ENCODE results near the gene PRKG1.

PRKG1 gene

GRCh38 chr10:52129410-52130178, 1055.3 kb downstream of the PRKG1 start:
- Histone ChIP-seq H2BK15ac (replicated peaks; ENCODE audit: low read depth) (no peak overlapping the region), H4K5ac (ENCODE audit: low read length) (no peak overlapping the region), H3K4me2 (ENCODE audit: low read length) (no peak overlapping the region), H3K4me1 (ENCODE audit: control insufficient read depth, low read depth, low read length) (no peaks in the 10 kb centered on the region), H3K27me3 (ENCODE audit: insufficient read depth, low read length, poor library complexity) (no peaks in the 10 kb centered on the region), H3K18ac (ENCODE audit: low read length) (no peak overlapping the region), H2BK120ac (ENCODE audit: low read depth, low read length) (no peak overlapping the region), H3K56ac (ENCODE audit: low read length) (no peak overlapping the region), H3K4ac (ENCODE audit: low read depth, low read length) (no peak overlapping the region), H3K79me1 (ENCODE audit: low read length) (no peaks in the 10 kb centered on the region), H3K36me3 (ENCODE audit: control insufficient read depth, insufficient read depth, low read length) (no peaks in the 10 kb centered on the region), H3K23ac (ENCODE audit: low read length) (no peak overlapping the region), H4K8ac (ENCODE audit: low read depth, low read length) (no peak overlapping the region), H3K79me2 (ENCODE audit: control insufficient read depth, insufficient read depth, low read length) (no peaks in the 10 kb centered on the region), H2AK5ac (ENCODE audit: low read length) (no peak overlapping the region), H3K4me3 (ENCODE audit: low read length) (no peak overlapping the region), H2BK5ac (ENCODE audit: low read length) (no peak overlapping the region), H3K27ac (ENCODE audit: low read depth, low read length) (no peak overlapping the region), H3K9ac (ENCODE audit: low read length) (no peak overlapping the region)
- DNase-seq = no peak
- WGBS (ENCODE audit: extremely low coverage, insufficient coverage, low lambda C conversion rate) = no CpG with 5 or more reads among the region's 3 CpGs

GRCh38 chr10:52135101-52135500, 1060.8 kb downstream of the PRKG1 start:
- Histone ChIP-seq H3K4me1 (ENCODE audit: control insufficient read depth, low read depth, low read length) (no peaks in the 10 kb centered on the region), H3K56ac (ENCODE audit: low read length) (no peak overlapping the region), H3K27ac (ENCODE audit: low read depth, low read length) (no peak overlapping the region), H3K18ac (ENCODE audit: low read length) (no peak overlapping the region), H3K79me1 (ENCODE audit: low read length) (no peaks in the 10 kb centered on the region), H3K4me2 (ENCODE audit: low read length) (no peak overlapping the region), H3K9ac (ENCODE audit: low read length) (no peak overlapping the region), H3K36me3 (ENCODE audit: control insufficient read depth, insufficient read depth, low read length) (no peaks in the 10 kb centered on the region), H3K4me3 (ENCODE audit: low read length) (no peak overlapping the region), H4K8ac (ENCODE audit: low read depth, low read length) (no peak overlapping the region), H2BK5ac (ENCODE audit: low read length) (no peak overlapping the region), H3K23ac (ENCODE audit: low read length) (no peak overlapping the region), H3K79me2 (ENCODE audit: control insufficient read depth, insufficient read depth, low read length) (no peaks in the 10 kb centered on the region), H2BK120ac (ENCODE audit: low read depth, low read length) (no peak overlapping the region), H4K5ac (ENCODE audit: low read length) (no peak overlapping the region), H3K4ac (ENCODE audit: low read depth, low read length) (no peak overlapping the region), H3K27me3 (ENCODE audit: insufficient read depth, low read length, poor library complexity) (no peaks in the 10 kb centered on the region), H2BK15ac (replicated peaks; ENCODE audit: low read depth) (no peak overlapping the region), H2AK5ac (ENCODE audit: low read length) (no peak overlapping the region)
- DNase-seq = no peak
- 100% methylated on average over 1 of the region's 2 CpGs for WGBS (ENCODE audit: extremely low coverage, insufficient coverage, low lambda C conversion rate)

- H2BK15ac ChIP-seq (replicated peaks; ENCODE audit: low read depth) = no peak overlapping the region
- H3K4me3 ChIP-seq (ENCODE audit: low read length) = no peak overlapping the region
- no peak overlapping the region for H3K4me2 ChIP-seq (ENCODE audit: low read length)
- H2BK120ac ChIP-seq (ENCODE audit: low read depth, low read length) = no peak overlapping the region
- no peak overlapping the region for H3K23ac ChIP-seq (ENCODE audit: low read length)
- no peaks in the 10 kb centered on the region for H3K27me3 ChIP-seq (ENCODE audit: insufficient read depth, low read length, poor library complexity)
- no peaks in the 10 kb centered on the region for H3K79me2 ChIP-seq (ENCODE audit: control insufficient read depth, insufficient read depth, low read length)
- no peaks in the 10 kb centered on the region for H3K36me3 ChIP-seq (ENCODE audit: control insufficient read depth, insufficient read depth, low read length)
- no peak overlapping the region for H3K56ac ChIP-seq (ENCODE audit: low read length)
- H2BK5ac ChIP-seq (ENCODE audit: low read length) = no peak overlapping the region
- H4K5ac ChIP-seq (ENCODE audit: low read length) = no peak overlapping the region
- no peak overlapping the region for H3K4ac ChIP-seq (ENCODE audit: low read depth, low read length)
- H4K8ac ChIP-seq (ENCODE audit: low read depth, low read length) = no peak overlapping the region
- no peak overlapping the region for H3K9ac ChIP-seq (ENCODE audit: low read length)
- no peaks in the 10 kb centered on the region for H3K79me1 ChIP-seq (ENCODE audit: low read length)
- WGBS (ENCODE audit: extremely low coverage, insufficient coverage, low lambda C conversion rate) = no CpG with 5 or more reads among the region's 2 CpGs
- no peak overlapping the region for H3K18ac ChIP-seq (ENCODE audit: low read length)
- H3K4me1 ChIP-seq (ENCODE audit: control insufficient read depth, low read depth, low read length) = no peaks in the 10 kb centered on the region
- H3K27ac ChIP-seq (ENCODE audit: low read depth, low read length) = no peak overlapping the region
- DNase-seq = no peak
- no peak overlapping the region for H2AK5ac ChIP-seq (ENCODE audit: low read length)
These were observed 1062.6 kb downstream of the PRKG1 start for GRCh38 chr10:52136921-52137320.

GRCh38 chr10:52143338-52143737, 1069.1 kb downstream of the PRKG1 start:
- no peak overlapping the region for H3K9ac ChIP-seq (ENCODE audit: low read length)
- no peaks in the 10 kb centered on the region for H3K79me2 ChIP-seq (ENCODE audit: control insufficient read depth, insufficient read depth, low read length)
- H4K8ac ChIP-seq (ENCODE audit: low read depth, low read length) = no peak overlapping the region
- WGBS (ENCODE audit: extremely low coverage, insufficient coverage, low lambda C conversion rate) = no CpG with 5 or more reads among the region's 1 CpG
- H3K4me2 ChIP-seq (ENCODE audit: low read length) = no peak overlapping the region
- H3K4me1 ChIP-seq (ENCODE audit: control insufficient read depth, low read depth, low read length) = no peaks in the 10 kb centered on the region
- H3K4ac ChIP-seq (ENCODE audit: low read depth, low read length) = no peak overlapping the region
- no peak overlapping the region for H3K4me3 ChIP-seq (ENCODE audit: low read length)
- no peaks in the 10 kb centered on the region for H3K79me1 ChIP-seq (ENCODE audit: low read length)
- H3K56ac ChIP-seq (ENCODE audit: low read length) = no peak overlapping the region
- no peak overlapping the region for H2BK15ac ChIP-seq (replicated peaks; ENCODE audit: low read depth)
- H3K18ac ChIP-seq (ENCODE audit: low read length) = no peak overlapping the region
- no peak overlapping the region for H3K23ac ChIP-seq (ENCODE audit: low read length)
- peak; percentile 5 for DNase-seq
- H3K36me3 ChIP-seq (ENCODE audit: control insufficient read depth, insufficient read depth, low read length) = no peaks in the 10 kb centered on the region
- H2BK120ac ChIP-seq (ENCODE audit: low read depth, low read length) = no peak overlapping the region
- peak overlapping the region; percentile 22 for H3K27ac ChIP-seq (ENCODE audit: low read depth, low read length)
- no peak overlapping the region for H4K5ac ChIP-seq (ENCODE audit: low read length)
- H3K27me3 ChIP-seq (ENCODE audit: insufficient read depth, low read length, poor library complexity) = no peaks in the 10 kb centered on the region
- H2AK5ac ChIP-seq (ENCODE audit: low read length) = no peak overlapping the region
- no peak overlapping the region for H2BK5ac ChIP-seq (ENCODE audit: low read length)

- Histone ChIP-seq H3K4ac (ENCODE audit: low read depth, low read length) (no peak overlapping the region), H2BK5ac (ENCODE audit: low read length) (no peak overlapping the region), H3K27ac (ENCODE audit: low read depth, low read length) (no peak overlapping the region), H4K5ac (ENCODE audit: low read length) (no peak overlapping the region), H3K4me1 (ENCODE audit: control insufficient read depth, low read depth, low read length) (no peaks in the 10 kb centered on the region), H3K79me2 (ENCODE audit: control insufficient read depth, insufficient read depth, low read length) (no peaks in the 10 kb centered on the region), H3K18ac (ENCODE audit: low read length) (no peak overlapping the region), H3K23ac (ENCODE audit: low read length) (no peak overlapping the region), H3K27me3 (ENCODE audit: insufficient read depth, low read length, poor library complexity) (no peaks in the 10 kb centered on the region), H3K9ac (ENCODE audit: low read length) (no peak overlapping the region), H2BK120ac (ENCODE audit: low read depth, low read length) (no peak overlapping the region), H4K8ac (ENCODE audit: low read depth, low read length) (no peak overlapping the region), H2BK15ac (replicated peaks; ENCODE audit: low read depth) (no peak overlapping the region), H3K56ac (ENCODE audit: low read length) (no peak overlapping the region), H3K4me2 (ENCODE audit: low read length) (no peak overlapping the region), H3K36me3 (ENCODE audit: control insufficient read depth, insufficient read depth, low read length) (no peaks in the 10 kb centered on the region), H3K4me3 (ENCODE audit: low read length) (no peak overlapping the region), H2AK5ac (ENCODE audit: low read length) (no peak overlapping the region), H3K79me1 (ENCODE audit: low read length) (no peaks in the 10 kb centered on the region)
- no peak for DNase-seq
- no CpG with 5 or more reads among the region's 1 CpG for WGBS (ENCODE audit: extremely low coverage, insufficient coverage, low lambda C conversion rate)
These were observed 1071.3 kb downstream of the PRKG1 start for GRCh38 chr10:52145636-52146035.

- Histone ChIP-seq H4K5ac (ENCODE audit: low read length) (no peak overlapping the region), H3K79me1 (ENCODE audit: low read length) (no peaks in the 10 kb centered on the region), H2BK15ac (replicated peaks; ENCODE audit: low read depth) (no peak overlapping the region), H2BK120ac (ENCODE audit: low read depth, low read length) (no peak overlapping the region), H3K56ac (ENCODE audit: low read length) (no peak overlapping the region), H3K4me1 (ENCODE audit: control insufficient read depth, low read depth, low read length) (no peaks in the 10 kb centered on the region), H3K79me2 (ENCODE audit: control insufficient read depth, insufficient read depth, low read length) (no peaks in the 10 kb centered on the region), H3K9ac (ENCODE audit: low read length) (no peak overlapping the region), H3K36me3 (ENCODE audit: control insufficient read depth, insufficient read depth, low read length) (no peaks in the 10 kb centered on the region), H3K27ac (ENCODE audit: low read depth, low read length) (no peak overlapping the region), H2BK5ac (ENCODE audit: low read length) (no peak overlapping the region), H3K4me2 (ENCODE audit: low read length) (no peak overlapping the region), H3K23ac (ENCODE audit: low read length) (no peak overlapping the region), H3K18ac (ENCODE audit: low read length) (no peak overlapping the region), H2AK5ac (ENCODE audit: low read length) (no peak overlapping the region), H3K27me3 (ENCODE audit: insufficient read depth, low read length, poor library complexity) (no peaks in the 10 kb centered on the region), H3K4me3 (ENCODE audit: low read length) (no peak overlapping the region), H3K4ac (ENCODE audit: low read depth, low read length) (no peak overlapping the region), H4K8ac (ENCODE audit: low read depth, low read length) (no peak overlapping the region)
- no CpG with 5 or more reads among the region's 2 CpGs for WGBS (ENCODE audit: extremely low coverage, insufficient coverage, low lambda C conversion rate)
- DNase-seq = no peak
These were observed 1072.5 kb downstream of the PRKG1 start for GRCh38 chr10:52146766-52147165.
